ENCODE results near the gene TREML1. TPM values are rescaled to one million over a fixed set of nuclear protein-coding genes. Genes with fewer than 3 reads are reported as not detected.

Gene TREML1, protein sequence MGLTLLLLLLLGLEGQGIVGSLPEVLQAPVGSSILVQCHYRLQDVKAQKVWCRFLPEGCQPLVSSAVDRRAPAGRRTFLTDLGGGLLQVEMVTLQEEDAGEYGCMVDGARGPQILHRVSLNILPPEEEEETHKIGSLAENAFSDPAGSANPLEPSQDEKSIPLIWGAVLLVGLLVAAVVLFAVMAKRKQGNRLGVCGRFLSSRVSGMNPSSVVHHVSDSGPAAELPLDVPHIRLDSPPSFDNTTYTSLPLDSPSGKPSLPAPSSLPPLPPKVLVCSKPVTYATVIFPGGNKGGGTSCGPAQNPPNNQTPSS
- total RNA-seq, result not detected in 2 replicates

GRCh38 chr6:41153992-41154625 lies at the start of gene TREML1:
Gene TREML1 (minus strand): TSS chr6:41154347. CDS start chr6:41154288, 59 bp downstream.

DNA sequence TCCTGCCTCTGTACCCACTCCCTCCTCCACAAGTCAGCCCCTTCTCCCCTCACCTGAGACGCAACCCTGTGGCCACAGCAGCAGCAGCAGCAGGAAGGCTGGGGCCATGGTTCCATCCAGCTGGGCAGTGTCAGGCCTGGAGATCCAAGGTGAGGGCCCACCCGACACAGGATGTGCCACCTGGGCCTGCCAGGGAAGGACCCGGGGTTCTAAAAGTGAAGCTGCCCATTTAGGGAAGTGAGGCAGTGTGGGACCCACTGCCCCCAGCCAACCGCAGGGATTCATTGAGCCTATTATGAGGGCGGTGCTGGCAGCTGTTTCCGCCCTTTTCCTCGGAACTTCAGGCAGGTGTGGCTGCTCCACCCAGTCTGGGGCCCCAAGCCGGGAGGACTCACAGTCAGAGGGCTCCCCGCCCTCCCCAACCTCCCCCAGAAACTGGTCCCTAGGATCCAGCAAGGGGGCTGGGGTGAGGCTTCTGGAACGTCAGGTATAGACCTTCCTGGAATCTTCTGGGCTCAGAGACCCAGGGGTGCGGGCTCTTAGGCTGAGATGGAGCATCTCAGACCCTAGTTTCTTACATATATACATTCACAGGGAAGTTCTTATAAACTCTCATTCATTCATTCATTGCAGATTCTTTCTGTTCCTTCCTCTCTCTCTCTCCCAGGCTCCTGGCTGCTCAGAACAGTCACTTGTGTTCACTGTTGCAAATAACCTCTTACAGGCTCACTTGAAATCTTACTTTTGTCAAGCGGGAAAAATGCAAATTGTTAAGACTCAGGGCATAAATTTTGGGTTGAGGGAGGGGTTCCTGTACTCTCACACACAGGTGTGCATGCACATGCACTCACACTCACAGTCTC lies 47.0 kb upstream of the TREML1 start, which contains the start of gene TREML2:
TREML2 (minus strand) TSS at position 249 of the 863 bp plus-strand sequence; CDS start at position 108, 141 bp downstream.

DNA sequence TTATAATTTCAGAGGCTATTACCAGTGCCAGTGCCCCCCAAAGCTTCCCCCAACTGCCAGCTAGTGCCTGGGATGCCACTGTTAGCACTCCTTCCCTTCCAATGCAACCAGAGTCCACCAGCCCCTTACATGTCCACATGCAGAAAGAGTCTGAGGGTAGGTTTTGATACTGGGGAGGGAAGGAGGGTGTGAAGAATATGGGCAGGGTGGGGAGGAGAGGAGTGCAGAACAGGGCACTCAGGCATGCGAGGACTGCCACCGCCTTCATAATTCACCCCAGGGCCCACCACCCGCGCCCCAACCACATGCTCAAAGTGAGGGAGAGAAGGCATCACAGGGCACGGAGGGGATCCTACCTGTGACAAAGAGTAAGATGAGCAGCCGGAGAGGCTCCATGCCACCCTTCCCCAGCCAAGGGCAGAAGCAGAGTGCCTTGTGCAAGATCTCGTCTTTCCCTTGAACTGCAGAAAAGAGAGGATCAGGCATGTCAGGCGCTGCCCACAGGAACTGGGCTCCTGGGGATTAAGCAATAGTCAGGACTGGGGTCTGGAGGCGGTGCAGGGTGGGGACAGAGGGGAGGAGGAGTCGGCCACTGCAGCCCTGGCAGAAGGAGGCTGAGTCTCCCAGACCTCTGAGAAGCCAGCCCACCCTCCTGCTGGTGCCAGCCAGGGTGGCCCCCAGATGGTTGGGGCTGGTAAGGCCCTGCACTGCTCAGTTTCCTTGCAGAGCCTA lies 8.7 kb upstream of the TREML1 start, which contains the start of gene TREM2:
TREM2 (minus strand) TSS at position 430 of the 732 bp plus-strand sequence; CDS start at position 396, 34 bp downstream.

Other genes with a start within 250 kb of the TREML1 start
- 0.43 and 1.2 TPM in 2 replicates for gene UNC5CL, start 115.1 kb downstream of the TREML1 start, total RNA-seq
- gene TSPO2, start 111.9 kb downstream of the TREML1 start, total RNA-seq, result not detected in 2 replicates
- gene APOBEC2, start 101.1 kb downstream of the TREML1 start, total RNA-seq, result not detected in 2 replicates
- gene OARD1, start 82.0 kb downstream of the TREML1 start, total RNA-seq, result 8.2 and 16.2 TPM in 2 replicates
- 11.9 and 14.9 TPM in 2 replicates for gene NFYA, start 81.4 kb downstream of the TREML1 start, total RNA-seq
- gene TREM2, start 8.8 kb upstream of the TREML1 start, total RNA-seq, result 2.8 and 3.1 TPM in 2 replicates
- gene TREML2, start 46.8 kb upstream of the TREML1 start, total RNA-seq, result not detected in 2 replicates
- gene TREML4, start 74.0 kb upstream of the TREML1 start, total RNA-seq, result not detected in 2 replicates
- 0.72 TPM in 1 of 2 replicates, not detected in the other for gene TREM1, start 132.3 kb upstream of the TREML1 start, total RNA-seq
- not detected in 2 replicates for gene NCR2, start 181.3 kb upstream of the TREML1 start, total RNA-seq